Panc1 (cell line): ENCODE measurements around the gene BLM. TPM values are rescaled to one million over a fixed set of nuclear protein-coding genes. Genes with fewer than 3 reads are reported as not detected.

Experiments
- ATAC-seq: fragments of 200-7000 bp; cut with Tn5 transposase; 2 replicates; pipeline ENCODE4 v1.9.1; 2020; ENCODE audit warnings: mild to moderate bottlenecking, moderate library complexity
- BruUV-seq: library from RNA; stranded (reverse); fragments of 400-500 nt; replicated peaks from 2 replicates; lab custom pipeline; 2021; lab: Mats Ljungman, UMichigan
- CTCF ChIA-PET: fragments of 300-600 bp; sonication (Branson Sonifier 250); formaldehyde crosslinking; loops from one replicate; lab custom pipeline; 2022; ENCODE audit warnings: antibody characterized with exemption; lab: Charles Lee
- POLR2A ChIA-PET: fragments of 300-600 bp; sonication (Branson Sonifier 250); formaldehyde crosslinking; loops from one replicate; lab custom pipeline; 2022; ENCODE audit warnings: antibody characterized with exemption; lab: Charles Lee
- DNase-seq: peaks from one replicate; pipeline ENCODE4 v3.0.0-alpha.2; 2010; ENCODE audit warnings: low read depth, low spot score
- H3K27ac ChIP-seq: 2 replicates; pipeline ENCODE4 v1.5.1; 2011; ENCODE audit warnings: mild to moderate bottlenecking, low read length, inconsistent platforms
- H3K27me3 ChIP-seq: fragments of 200-500 bp; sonication (Bioruptor generic); 2 replicates; pipeline ENCODE4 v1.6.0; 2014; ENCODE audit warnings: low read length, inconsistent platforms; ENCODE audit not compliant: control insufficient read depth, insufficient read depth
- H3K36me3 ChIP-seq: fragments of 200-500 bp; sonication (Bioruptor generic); 2 replicates; pipeline ENCODE4 v1.5.1; 2014; ENCODE audit warnings: inconsistent platforms, mild to moderate bottlenecking, low read length, moderate library complexity; ENCODE audit not compliant: control insufficient read depth, insufficient read depth
- H3K4me1 ChIP-seq: 2 replicates; pipeline ENCODE4 v1.5.1; 2011; ENCODE audit warnings: inconsistent platforms, mild to moderate bottlenecking, low read length, moderate library complexity; ENCODE audit not compliant: control insufficient read depth, insufficient read depth
- H3K4me3 ChIP-seq, 2 experiments: 2 replicates each; pipeline ENCODE4 v1.5.1; 2011 to 2012; ENCODE audit warnings: low read depth in 2 of 2, low read length in 2 of 2, mild to moderate bottlenecking in 2 of 2, inconsistent platforms in 1 of 2, moderate library complexity in 1 of 2
- H3K9me3 ChIP-seq: fragments of 200-500 bp; sonication (Bioruptor generic); 2 replicates; pipeline ENCODE4 v1.5.1; 2014; ENCODE audit warnings: low read depth, mild to moderate bottlenecking, inconsistent platforms, low read length, moderate library complexity; ENCODE audit not compliant: control insufficient read depth, insufficient read depth
- POLR2AphosphoS5 ChIP-seq: IDR thresholded peaks from 2 replicates; pipeline ENCODE4 v1.6.1; 2012; ENCODE audit warnings: mild to moderate bottlenecking, low read depth, low read length, moderate library complexity
- SIN3A ChIP-seq: IDR thresholded peaks from 2 replicates; pipeline ENCODE4 v1.6.1; 2012; ENCODE audit warnings: low read depth, mild to moderate bottlenecking, low read length, moderate library complexity, borderline replicate concordance; ENCODE audit not compliant: insufficient read depth
- TCF7L2 ChIP-seq: IDR thresholded peaks from 2 replicates; pipeline ENCODE4 v1.6.1; 2011; ENCODE audit warnings: mild to moderate bottlenecking, low read depth, low read length, inconsistent platforms
- in situ Hi-C: cut with HindIII; loops from 2 replicates; pipeline ENCODE4 v1.10.0; 2016; ENCODE audit warnings: low sequenced_read_pairs, low pct_unique_long_range_greater_than_20kb
- intact Hi-C: fragments of 100-400 bp; cut with micrococcal nuclease; formaldehyde crosslinking; loops from one replicate; pipeline ENCODE4 v1.10.0; 2022; ENCODE audit not compliant: unreplicated experiment
- total RNA-seq: library from RNA; stranded (reverse); gene quantifications from one replicate; pipeline ENCODE4 v1.2.1, GENCODE V29; 2021; ENCODE audit not compliant: unreplicated experiment
- TF ChIP-seq, protein P1 (sequence below): fragments of 450-650 bp; IDR thresholded peaks from 2 replicates; pipeline ENCODE4 v1.5.1; 2017; ENCODE audit warnings: mild to moderate bottlenecking
- TF ChIP-seq, protein P2 (sequence below), 2 experiments: IDR thresholded peaks; 2 replicates each; pipeline ENCODE4 v1.6.1; 2011 to 2012; ENCODE audit warnings: low read depth in 2 of 2, control low read depth in 1 of 2, low read length in 1 of 2, mild to moderate bottlenecking in 1 of 2, moderate library complexity in 1 of 2; ENCODE audit not compliant: insufficient read depth in 1 of 2

Gene BLM
- total RNA-seq, 1 experiment from 2014 or later = 23.9 TPM

DNA sequence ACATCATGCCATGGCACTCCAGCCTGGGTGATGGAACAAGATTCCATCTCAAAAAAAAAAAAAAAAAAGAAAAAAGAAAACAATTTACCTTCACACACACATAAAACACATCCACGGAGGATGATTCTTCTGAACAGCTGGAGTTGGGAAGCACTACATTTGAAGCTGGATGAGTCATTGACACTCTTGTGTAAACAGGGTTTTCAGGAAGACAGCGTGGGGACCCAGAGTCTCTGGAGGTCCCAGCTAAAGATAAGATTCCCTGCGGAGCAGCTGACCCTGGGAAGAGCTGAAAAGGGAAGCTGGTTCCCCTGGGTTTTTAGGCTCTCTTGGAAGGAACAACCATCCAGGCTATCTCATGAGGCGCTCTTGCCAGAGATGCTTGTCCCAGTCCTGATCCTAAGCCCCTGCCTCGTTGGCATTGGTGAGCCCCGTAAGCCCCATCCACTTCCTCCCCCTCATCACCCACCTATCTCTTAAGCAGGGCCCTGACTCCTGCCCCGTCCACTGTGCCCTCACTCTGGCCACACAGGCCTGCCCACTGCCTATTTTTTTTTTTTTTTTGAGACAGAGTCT lies 119.2 kb downstream of the BLM start:
- ATAC-seq (no peak), DNase-seq (no peak)
- H3K27me3 ChIP-seq = no peaks in the 10 kb centered on the region
- H3K27ac ChIP-seq = no peak overlapping the region
- H3K9me3 ChIP-seq = no peaks in the 10 kb centered on the region
- intact Hi-C loops = no loop called here
- BruUV-seq = no TSS peak
- in situ Hi-C loops = no loop called here
- no peaks in the 10 kb centered on the region for H3K4me1 ChIP-seq
- CTCF ChIA-PET = interaction anchor here (0.6 kb wide), 1 partner anchor 96 kb away, joined by 3 read pairs; the partner anchor contains the start of gene HDDC3
- POLR2A ChIA-PET = no interaction called here
- TF ChIP-seq POLR2AphosphoS5 (no peak), SIN3A (no peak), TCF7L2 (no peak)
- TF ChIP-seq, protein P1, sequence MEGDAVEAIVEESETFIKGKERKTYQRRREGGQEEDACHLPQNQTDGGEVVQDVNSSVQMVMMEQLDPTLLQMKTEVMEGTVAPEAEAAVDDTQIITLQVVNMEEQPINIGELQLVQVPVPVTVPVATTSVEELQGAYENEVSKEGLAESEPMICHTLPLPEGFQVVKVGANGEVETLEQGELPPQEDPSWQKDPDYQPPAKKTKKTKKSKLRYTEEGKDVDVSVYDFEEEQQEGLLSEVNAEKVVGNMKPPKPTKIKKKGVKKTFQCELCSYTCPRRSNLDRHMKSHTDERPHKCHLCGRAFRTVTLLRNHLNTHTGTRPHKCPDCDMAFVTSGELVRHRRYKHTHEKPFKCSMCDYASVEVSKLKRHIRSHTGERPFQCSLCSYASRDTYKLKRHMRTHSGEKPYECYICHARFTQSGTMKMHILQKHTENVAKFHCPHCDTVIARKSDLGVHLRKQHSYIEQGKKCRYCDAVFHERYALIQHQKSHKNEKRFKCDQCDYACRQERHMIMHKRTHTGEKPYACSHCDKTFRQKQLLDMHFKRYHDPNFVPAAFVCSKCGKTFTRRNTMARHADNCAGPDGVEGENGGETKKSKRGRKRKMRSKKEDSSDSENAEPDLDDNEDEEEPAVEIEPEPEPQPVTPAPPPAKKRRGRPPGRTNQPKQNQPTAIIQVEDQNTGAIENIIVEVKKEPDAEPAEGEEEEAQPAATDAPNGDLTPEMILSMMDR = no peak
- TF ChIP-seq, protein P2, sequence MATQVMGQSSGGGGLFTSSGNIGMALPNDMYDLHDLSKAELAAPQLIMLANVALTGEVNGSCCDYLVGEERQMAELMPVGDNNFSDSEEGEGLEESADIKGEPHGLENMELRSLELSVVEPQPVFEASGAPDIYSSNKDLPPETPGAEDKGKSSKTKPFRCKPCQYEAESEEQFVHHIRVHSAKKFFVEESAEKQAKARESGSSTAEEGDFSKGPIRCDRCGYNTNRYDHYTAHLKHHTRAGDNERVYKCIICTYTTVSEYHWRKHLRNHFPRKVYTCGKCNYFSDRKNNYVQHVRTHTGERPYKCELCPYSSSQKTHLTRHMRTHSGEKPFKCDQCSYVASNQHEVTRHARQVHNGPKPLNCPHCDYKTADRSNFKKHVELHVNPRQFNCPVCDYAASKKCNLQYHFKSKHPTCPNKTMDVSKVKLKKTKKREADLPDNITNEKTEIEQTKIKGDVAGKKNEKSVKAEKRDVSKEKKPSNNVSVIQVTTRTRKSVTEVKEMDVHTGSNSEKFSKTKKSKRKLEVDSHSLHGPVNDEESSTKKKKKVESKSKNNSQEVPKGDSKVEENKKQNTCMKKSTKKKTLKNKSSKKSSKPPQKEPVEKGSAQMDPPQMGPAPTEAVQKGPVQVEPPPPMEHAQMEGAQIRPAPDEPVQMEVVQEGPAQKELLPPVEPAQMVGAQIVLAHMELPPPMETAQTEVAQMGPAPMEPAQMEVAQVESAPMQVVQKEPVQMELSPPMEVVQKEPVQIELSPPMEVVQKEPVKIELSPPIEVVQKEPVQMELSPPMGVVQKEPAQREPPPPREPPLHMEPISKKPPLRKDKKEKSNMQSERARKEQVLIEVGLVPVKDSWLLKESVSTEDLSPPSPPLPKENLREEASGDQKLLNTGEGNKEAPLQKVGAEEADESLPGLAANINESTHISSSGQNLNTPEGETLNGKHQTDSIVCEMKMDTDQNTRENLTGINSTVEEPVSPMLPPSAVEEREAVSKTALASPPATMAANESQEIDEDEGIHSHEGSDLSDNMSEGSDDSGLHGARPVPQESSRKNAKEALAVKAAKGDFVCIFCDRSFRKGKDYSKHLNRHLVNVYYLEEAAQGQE (IDR thresholded peaks at IDR 0.05; ENCODE audit: insufficient read depth in 1 of 2, low read depth in 2 of 2, low read length in 1 of 2) = no peak
- H3K4me3 ChIP-seq = no peak overlapping the region
- H3K36me3 ChIP-seq = no peaks in the 10 kb centered on the region

DNA sequence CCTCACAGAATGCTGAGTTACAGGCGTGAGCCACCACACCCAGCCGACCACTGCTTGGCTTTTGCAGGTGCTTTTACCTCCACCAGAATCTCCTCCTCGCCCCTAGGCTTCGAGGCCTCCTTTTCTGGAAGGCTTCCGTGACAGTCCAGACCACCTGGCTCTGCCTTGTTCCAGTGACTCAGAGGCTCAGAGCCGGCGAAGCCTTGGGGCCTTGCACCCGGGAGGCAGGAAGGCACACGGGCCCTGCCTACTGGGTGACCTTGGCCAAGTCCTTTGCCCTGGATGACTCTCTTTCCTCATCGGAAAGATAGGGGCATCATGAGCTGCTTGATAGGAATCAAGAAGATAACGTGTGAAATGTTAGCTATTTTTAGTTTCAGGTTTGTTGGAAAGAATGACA lies 119.9 kb downstream of the BLM start:
- H3K4me3 ChIP-seq = no peak overlapping the region
- H3K27me3 ChIP-seq = no peaks in the 10 kb centered on the region
- H3K36me3 ChIP-seq = no peaks in the 10 kb centered on the region
- no peak for ATAC-seq
- TF ChIP-seq, protein P1 = no peak
- TF ChIP-seq TCF7L2 (no peak), SIN3A (no peak), POLR2AphosphoS5 (no peak)
- TF ChIP-seq, protein P2 (IDR thresholded peaks at IDR 0.05; ENCODE audit: insufficient read depth in 1 of 2, low read depth in 2 of 2, low read length in 1 of 2) = no peak
- no peaks in the 10 kb centered on the region for H3K9me3 ChIP-seq
- CTCF ChIA-PET = no interaction called here
- BruUV-seq = no TSS peak
- intact Hi-C loops = no loop called here
- H3K27ac ChIP-seq = no peak overlapping the region
- no peaks in the 10 kb centered on the region for H3K4me1 ChIP-seq
- no peak for DNase-seq
- POLR2A ChIA-PET = interaction anchor here (0.6 kb wide), 1 partner anchor 219 kb away, joined by 5 read pairs; no protein-coding TSS in a partner anchor
- in situ Hi-C loops = no loop called here
